NT2/D1 (cell line): ENCODE data around the gene PYGO2.
A peak's percentile ranks its signal among the peaks of the same experiment; 100 is the strongest.

Experiments
- DNase-seq: peaks from one replicate; pipeline ENCODE4 v3.0.0-alpha.2; 2011; ENCODE audit warnings: low read depth, low spot score
- H3K27me3 ChIP-seq: 2 replicates; pipeline ENCODE4 v1.6.0; 2011; ENCODE audit warnings: mild to moderate bottlenecking; ENCODE audit not compliant: insufficient read length, insufficient read depth
- H3K36me3 ChIP-seq: 2 replicates; pipeline ENCODE4 v1.6.1; 2011; ENCODE audit warnings: mild to moderate bottlenecking, low read length, mixed read lengths; ENCODE audit not compliant: insufficient read depth, insufficient read length
- H3K4me1 ChIP-seq: 2 replicates; pipeline ENCODE4 v1.5.1; 2011; ENCODE audit not compliant: insufficient read depth, insufficient read length
- H3K4me3 ChIP-seq: 2 replicates; pipeline ENCODE4 v1.5.1; 2011; ENCODE audit warnings: low read depth; ENCODE audit not compliant: insufficient read length
- H3K9ac ChIP-seq: 2 replicates; pipeline ENCODE4 v1.6.0; 2011; ENCODE audit warnings: low read depth; ENCODE audit not compliant: insufficient read length
- H3K9me3 ChIP-seq: 2 replicates; pipeline ENCODE4 v1.5.1; 2011; ENCODE audit warnings: mild to moderate bottlenecking, low read length; ENCODE audit not compliant: insufficient read depth
- SUZ12 ChIP-seq: IDR thresholded peaks from 2 replicates; pipeline ENCODE4 v1.6.1; 2011; ENCODE audit not compliant: insufficient read length, insufficient read depth; ENCODE audit errors: extremely low read depth
- YY1 ChIP-seq: IDR thresholded peaks from 2 replicates; pipeline ENCODE4 v1.6.1; 2011; ENCODE audit not compliant: insufficient read length, insufficient read depth
- ZNF274 ChIP-seq: IDR thresholded peaks from 2 replicates; pipeline ENCODE4 v1.6.1; 2011; ENCODE audit warnings: mild to moderate bottlenecking, low read depth, low read length

Gene PYGO2

DNA sequence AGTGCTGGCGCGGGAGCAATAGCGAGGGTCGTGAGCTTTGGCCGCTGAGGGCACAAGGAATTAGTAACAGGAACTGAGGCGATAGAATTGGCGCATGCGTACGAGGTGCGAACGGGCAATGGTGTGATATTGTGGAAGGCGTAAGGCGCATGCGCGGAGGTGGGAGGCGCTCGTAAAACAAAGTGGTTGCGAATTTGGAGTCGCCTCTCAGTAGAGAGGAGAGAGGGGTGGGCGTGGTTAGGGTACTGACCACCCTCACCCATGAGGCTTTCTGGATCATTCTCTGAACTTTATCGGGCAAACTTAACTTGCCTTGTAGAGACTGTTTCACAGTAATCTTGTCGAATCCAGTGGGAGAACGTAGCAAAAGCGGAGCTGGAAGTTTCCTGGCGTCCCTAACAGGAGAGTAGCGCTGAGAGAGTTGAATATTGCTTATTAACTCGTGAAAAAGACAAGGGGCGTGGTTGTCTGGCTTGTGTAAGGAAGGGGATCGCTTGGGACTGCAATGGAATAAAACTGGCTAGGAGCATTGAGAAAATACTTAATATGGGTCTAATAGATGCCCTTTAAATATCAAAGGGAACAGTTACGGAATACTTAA, 13.3 kb upstream of the PYGO2 start:
- peaks cover 34% of the 10 kb centered on the region for H3K36me3 ChIP-seq
- TF ChIP-seq ZNF274 (no peak), SUZ12 (no peak), YY1 (no peak)
- peak; percentile 98 for DNase-seq
- peak overlapping the region; percentile 86 for H3K9ac ChIP-seq
- no peaks in the 10 kb centered on the region for H3K27me3 ChIP-seq
- H3K9me3 ChIP-seq: no peaks in the 10 kb centered on the region
- H3K4me1 ChIP-seq: peaks cover 10% of the 10 kb centered on the region
- H3K4me3 ChIP-seq: peak overlapping the region; percentile 66

DNA sequence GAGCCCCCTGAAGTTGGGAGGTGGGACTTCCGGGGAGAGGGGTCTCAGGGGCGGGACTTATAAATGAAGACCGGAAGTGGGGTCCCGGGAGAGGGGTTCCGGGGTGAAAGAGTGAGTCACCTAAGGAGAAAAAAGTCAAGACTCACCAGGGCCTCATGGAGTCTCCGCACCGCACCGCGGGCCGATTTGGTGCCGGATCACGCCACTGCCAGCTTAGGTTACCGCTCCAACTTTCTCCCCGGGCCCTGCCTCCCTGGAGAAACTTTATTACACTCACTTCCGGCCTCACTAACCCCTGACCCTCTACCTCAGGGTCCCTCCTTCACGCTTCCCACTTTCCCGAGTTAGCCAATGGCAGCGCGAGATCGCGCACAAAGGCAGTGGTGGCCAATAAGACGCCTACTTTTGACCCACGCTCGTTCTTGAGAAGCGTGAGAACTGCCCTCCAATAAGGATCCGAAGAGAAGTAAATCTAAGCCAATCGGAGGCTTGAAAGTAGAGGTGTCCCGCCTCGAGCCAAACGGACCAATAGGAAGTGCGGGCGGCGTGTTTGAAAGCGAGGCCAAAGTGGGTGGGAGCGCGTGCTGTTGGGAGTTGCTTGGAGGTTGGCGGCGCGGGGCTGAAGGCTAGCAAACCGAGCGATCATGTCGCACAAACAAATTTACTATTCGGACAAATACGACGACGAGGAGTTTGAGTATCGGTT, 12.7 kb upstream of the PYGO2 start, which contains the start of gene CKS1B:
Gene CKS1B, plus strand, starts transcription at position 580 of the 706 bp plus-strand sequence. Its CDS starts 65 bp downstream, at position 645.
- Histone ChIP-seq H3K9me3 (no peaks in the 10 kb centered on the region), H3K4me3 (peak within 1 kb of the TSS; percentile 66), H3K9ac (peak within 1 kb of the TSS; percentile 93), H3K27me3 (no peaks in the 10 kb centered on the region), H3K4me1 (peaks cover 10% of the 10 kb centered on the region), H3K36me3 (peaks cover 33% of the 10 kb centered on the region)
- peak; percentile 100 for DNase-seq
- TF ChIP-seq ZNF274 (no peak), SUZ12 (no peak), YY1 (no peak)

DNA sequence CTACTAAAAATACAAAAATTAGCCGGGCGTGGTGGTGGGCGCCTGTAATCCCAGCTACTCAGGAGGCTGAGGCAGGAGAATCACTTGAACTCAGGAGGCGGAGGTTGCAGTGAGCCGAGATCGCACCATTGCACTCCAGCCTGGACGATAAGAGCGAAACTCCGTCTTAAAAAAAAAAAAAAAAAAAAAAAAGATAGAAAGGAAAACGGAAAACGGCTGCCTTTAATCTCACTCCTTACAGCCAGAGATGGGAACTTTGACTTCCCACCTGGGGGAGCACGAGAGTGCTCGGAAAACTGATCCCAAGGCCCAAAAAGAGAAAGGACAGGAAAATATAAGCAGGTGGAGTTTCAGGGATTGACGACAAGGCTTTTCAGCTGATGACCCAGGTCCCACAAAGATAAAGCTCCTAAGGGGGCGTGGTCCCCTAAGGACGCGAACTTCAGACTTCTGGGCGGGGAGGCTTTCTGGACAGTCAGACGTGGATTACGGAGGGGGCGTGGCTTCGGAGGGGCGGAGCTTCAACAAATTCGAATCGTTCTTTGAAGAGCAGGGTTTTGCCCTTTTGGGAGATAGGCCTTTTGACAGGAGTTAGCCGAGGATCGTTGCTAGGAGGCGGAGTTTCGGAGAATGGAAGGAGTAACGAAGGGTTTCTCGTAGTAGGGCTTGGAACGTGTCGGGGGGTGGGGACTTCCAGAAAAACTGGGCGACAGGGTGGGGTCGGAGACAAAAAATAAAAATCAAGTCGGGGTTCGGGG, 11.9 kb upstream of the PYGO2 start:
- H3K36me3 ChIP-seq: peaks cover 35% of the 10 kb centered on the region
- peak; percentile 99 for DNase-seq
- H3K4me1 ChIP-seq: peaks cover 18% of the 10 kb centered on the region
- peak overlapping the region; percentile 66 for H3K4me3 ChIP-seq
- no peaks in the 10 kb centered on the region for H3K9me3 ChIP-seq
- no peaks in the 10 kb centered on the region for H3K27me3 ChIP-seq
- TF ChIP-seq SUZ12 (no peak), YY1 (no peak), ZNF274 (no peak)
- peak overlapping the region; percentile 93 for H3K9ac ChIP-seq

DNA sequence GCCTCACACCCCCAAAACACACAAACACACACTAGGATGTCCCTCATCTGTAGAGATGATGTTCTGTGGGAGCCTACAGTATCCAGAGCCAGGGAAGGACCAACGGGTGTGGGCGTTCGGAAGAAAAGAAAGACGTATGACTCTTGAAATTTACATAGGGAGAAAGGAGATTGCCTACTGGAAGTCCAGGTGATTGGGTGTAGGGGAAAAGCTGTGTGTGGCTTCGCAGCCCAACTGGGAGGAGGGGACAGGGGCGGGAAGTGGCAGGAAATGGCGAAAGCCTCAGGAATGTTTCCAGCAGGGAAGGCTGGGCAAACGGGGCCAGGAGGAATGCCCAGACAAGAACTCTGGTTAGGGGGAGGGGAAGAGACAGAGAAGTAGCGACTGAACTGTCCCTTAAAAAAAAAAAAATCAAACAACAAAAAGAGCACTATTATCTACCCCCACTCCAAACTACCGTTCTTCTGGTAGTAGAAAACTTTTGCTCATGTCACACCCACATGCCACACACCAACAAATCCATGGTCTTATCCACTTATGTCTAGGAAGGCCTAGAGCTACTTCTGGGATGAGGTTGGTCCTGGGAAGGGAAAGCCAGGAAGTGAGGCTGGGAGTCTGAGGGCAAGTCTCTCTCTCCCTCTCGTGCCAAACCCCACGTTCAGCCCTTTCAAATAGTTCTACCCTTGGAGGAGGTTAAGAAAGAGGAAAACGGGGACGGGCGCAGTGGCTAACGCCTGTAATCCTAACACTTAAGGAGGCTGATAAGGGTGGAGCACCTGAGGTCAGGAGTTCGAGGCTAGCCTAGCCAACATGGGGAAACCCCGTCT, 11.1 kb upstream of the PYGO2 start:
- H3K27me3 ChIP-seq: no peaks in the 10 kb centered on the region
- no peaks in the 10 kb centered on the region for H3K9me3 ChIP-seq
- TF ChIP-seq SUZ12 (no peak), ZNF274 (no peak), YY1 (no peak)
- H3K4me3 ChIP-seq: peak overlapping the region; percentile 66
- peak overlapping the region; percentile 93 for H3K9ac ChIP-seq
- peaks cover 35% of the 10 kb centered on the region for H3K36me3 ChIP-seq
- peak; percentile 99 for DNase-seq
- H3K4me1 ChIP-seq: peaks cover 20% of the 10 kb centered on the region

- peak overlapping the region; percentile 33 for H3K4me3 ChIP-seq
- no peaks in the 10 kb centered on the region for H3K27me3 ChIP-seq
- H3K4me1 ChIP-seq: peaks cover 23% of the 10 kb centered on the region
- TF ChIP-seq SUZ12: no peak
- TF ChIP-seq ZNF274: no peak
- TF ChIP-seq YY1: no peak
- DNase-seq: no peak
- no peaks in the 10 kb centered on the region for H3K9me3 ChIP-seq
- peak overlapping the region; percentile 93 for H3K9ac ChIP-seq
- H3K36me3 ChIP-seq: peaks cover 36% of the 10 kb centered on the region
Observed at GRCh38 chr1:154972213-154972516, 10.6 kb upstream of the PYGO2 start.

DNA sequence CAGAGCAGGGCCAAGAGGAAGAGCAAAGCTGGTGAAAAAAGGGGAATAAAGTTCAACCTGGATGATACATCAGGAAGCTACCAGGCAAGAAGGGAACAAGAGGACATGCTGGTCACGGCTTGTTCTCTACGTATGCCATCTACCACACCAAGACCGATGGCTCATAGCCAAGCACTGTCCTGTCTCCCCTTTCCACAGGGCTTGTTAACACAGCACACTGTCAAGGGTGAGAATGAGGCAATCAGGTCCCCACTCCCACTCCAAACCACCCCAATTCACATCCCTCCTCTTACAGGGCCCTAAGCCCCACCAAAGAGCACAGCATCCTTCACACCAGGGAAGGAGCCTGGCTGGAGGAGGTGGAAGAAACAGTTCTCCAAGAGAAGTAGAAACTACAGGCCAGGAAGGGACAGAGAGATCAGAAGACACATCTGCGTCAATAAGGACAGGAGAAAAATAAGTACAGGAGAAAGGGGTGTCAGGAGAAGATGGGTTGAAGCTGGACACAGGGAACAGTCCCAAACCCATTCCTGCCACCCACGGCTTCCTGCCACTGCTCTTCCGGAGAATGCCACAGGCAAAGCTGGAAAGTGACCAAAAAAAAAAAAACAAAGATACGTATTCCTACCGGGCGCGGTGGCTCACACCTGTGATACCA, 9.9 kb upstream of the PYGO2 start:
- H3K36me3 ChIP-seq: peaks cover 37% of the 10 kb centered on the region
- H3K27me3 ChIP-seq: no peaks in the 10 kb centered on the region
- peaks cover 20% of the 10 kb centered on the region for H3K4me1 ChIP-seq
- no peak for TF ChIP-seq YY1
- TF ChIP-seq ZNF274: no peak
- TF ChIP-seq SUZ12: no peak
- H3K9me3 ChIP-seq: no peaks in the 10 kb centered on the region
- peak overlapping the region; percentile 98 for H3K9ac ChIP-seq
- DNase-seq: no peak
- peak overlapping the region; percentile 77 for H3K4me3 ChIP-seq
